Left lobe of liver (tissue), 2 donors: ENCODE data around the gene MYO9A. TPM values are rescaled to one million over a fixed set of nuclear protein-coding genes. Genes with fewer than 3 reads are reported as not detected.
"Not testable (repeated sequence)": the region's sequence is repeated elsewhere in the genome, so short reads cannot be mapped to it uniquely, and the experiment has no call there.

ENCODE experiments used
- ATAC-seq: fragments of 200-7000 bp; cut with Tn5 transposase; one replicate; pipeline ENCODE4 v1.9.1; 2020; ENCODE audit warnings: mild to moderate bottlenecking, moderate library complexity
- DNase-seq: peaks from one replicate; pipeline ENCODE4 v3.0.0-alpha.2; 2020; ENCODE audit warnings: low spot score
- total RNA-seq: library from RNA; stranded (reverse); gene quantifications from one replicate; pipeline ENCODE4 v1.2.1, GENCODE V29; 2021
- donor health status: DM: no; HTN: no; CAD: no; lungs with moderate emphysema.
- donor health status: DM: no; HTN: yes; CAD: no.

The MYO9A gene
- total RNA-seq, 1 donor from 2014 or later: 9.3 TPM

DNA sequence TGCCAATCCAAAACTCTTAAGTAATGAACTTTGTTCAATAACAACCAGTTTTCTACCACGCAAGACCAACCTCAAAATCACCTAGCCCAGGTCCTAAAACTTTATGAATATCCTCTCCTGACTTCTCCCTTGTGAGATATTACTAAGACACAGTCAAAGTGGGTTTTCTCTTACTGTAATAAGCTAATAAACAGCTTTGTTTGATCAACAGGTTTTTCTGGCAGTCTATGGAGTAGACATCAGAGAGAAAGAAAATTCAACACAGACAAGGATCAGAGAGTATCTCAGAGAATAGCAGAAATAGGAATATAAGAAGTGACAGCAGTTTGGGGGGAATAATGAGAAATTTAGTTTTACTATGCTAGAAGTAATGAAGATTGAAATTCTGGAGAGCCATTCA lies 228.0 kb downstream of the MYO9A start:
- DNase-seq (no peak), ATAC-seq (no peak)

DNA sequence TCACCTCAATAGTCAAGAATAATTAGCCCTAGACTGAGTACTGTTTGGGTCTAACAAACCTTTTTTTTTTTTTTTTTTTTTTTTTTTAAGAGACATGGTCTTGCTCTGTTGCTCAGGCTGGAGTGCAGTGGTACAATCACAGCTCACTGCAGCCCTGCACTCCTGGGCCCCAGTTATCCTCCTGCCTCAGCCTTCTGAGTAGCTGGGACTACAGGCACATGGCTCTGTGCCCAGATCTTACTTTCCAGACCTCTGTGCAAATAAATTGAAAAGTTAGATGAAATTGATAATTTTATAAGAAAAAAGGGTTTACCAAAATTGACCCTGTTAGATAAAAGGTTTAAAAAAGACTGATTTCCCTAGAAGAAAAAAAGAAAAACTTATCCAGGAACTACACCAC lies 228.6 kb downstream of the MYO9A start:
- ATAC-seq (no peak), DNase-seq (no peak)

DNA sequence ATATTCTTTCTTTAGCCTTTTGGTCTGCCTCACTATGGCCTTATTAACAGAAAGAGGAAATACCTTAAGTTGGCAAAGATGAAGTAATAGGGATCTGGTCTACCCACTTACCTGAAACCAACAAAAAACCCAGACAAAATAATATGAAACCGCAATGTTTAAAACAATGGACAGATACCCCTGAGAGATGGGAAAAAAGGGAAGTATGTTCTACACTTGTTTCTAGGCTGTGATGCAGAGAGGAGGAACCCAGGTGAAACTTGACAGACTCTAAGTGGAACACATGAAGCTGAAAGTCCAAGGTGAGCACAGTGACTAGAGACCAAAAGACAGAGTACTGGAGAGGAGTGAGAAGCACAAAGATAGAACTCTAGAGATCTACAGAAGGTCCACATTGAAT lies 229.2 kb downstream of the MYO9A start:
- DNase-seq (no peak), ATAC-seq (no peak)

DNA sequence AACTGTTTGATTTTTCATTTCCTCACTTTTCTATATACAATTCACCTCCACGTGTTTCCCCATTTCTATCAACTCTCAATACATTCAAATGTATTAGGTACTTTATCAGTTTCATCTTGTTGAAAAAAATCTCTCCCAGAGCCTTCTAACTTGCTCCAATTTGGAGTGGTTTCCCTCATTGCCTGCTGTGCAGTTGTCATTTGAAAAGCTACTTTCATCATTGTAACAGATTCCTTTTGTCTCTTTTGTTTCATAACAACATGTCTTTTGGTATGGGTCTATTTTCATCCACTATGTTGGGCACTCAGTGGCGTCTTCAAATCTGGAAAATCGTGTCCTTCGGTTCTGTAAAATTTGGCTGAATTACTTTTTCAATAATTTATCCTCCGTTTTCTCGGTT lies 232.6 kb downstream of the MYO9A start:
- ATAC-seq (no peak), DNase-seq (no peak)

DNA sequence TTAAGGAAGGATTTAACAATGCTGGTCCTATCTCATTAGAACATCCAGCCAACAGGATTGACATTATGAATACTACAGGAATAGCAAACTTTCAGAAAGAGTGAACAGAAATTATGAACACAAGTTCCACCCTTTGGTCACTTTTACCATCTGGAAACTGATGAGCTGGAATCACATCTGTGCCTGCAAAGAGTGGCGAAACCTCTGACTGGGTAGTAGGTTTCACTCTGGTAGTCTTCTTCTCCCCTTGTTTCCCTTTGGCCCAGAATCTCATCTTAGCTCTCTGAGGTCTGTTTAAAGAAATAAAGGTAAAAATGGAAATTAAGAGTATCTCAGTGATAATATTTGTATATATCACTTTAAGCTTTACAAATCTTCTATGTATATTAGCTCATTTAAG lies 234.5 kb downstream of the MYO9A start:
- ATAC-seq: no peak
- no peak for DNase-seq

DNA sequence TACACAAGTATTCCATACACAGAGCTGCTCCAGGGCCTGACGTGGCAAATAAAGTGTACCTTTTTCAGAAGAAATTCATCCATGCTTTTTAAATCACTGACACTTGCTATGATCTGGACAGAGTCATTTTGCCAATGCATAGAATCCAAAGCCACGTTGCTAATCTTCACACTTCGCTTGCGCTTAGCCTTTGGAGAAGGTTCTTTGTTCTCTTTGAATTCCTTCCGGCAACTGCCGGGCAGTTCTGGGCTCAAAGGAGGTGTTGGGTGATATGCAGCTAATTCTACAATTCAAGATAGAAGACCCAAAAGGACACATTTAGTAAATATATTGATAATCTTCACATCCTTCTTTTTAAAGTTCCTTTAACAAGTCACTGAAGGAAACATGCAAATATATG lies 237.7 kb downstream of the MYO9A start:
- DNase-seq (no peak), ATAC-seq (no peak)

DNA sequence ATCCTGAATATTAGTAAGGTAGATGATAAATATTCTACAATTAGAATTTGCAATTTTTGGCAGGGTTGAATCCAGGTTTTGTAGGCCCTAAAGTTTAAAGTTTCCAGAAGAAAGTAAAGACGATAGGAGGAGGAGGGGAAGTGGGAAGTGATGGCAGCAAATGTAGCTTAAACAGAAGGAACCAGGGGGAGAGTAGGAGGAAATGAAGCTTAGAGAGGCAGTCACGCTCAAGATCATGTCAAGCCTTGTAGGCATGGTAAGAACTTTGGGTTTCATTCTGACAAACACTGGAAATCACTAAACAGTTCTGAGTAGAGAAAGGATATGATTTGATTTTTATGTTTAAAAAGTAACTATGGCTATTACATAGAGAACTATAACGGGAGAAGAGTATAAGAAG lies 243.7 kb downstream of the MYO9A start:
- DNase-seq (no peak), ATAC-seq (no peak)

DNA sequence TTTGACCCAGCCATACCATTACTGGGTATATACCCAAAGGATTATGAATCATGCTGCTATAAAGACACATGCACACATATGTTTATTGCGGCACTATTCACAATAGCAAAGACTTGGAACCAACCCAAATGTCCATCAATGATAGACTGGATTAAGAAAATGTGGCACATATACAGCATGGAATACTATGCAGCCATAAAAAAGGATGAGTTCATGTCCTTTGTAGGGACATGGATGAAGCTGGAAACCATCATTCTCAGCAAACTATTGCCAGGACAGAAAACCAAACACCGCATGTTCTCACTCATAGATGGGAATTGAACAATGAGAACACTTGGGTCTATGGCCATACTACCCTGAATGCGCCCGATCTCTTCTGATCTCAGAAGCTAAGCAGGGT lies 259.7 kb downstream of the MYO9A start:
- not testable (repeated sequence) for DNase-seq

DNA sequence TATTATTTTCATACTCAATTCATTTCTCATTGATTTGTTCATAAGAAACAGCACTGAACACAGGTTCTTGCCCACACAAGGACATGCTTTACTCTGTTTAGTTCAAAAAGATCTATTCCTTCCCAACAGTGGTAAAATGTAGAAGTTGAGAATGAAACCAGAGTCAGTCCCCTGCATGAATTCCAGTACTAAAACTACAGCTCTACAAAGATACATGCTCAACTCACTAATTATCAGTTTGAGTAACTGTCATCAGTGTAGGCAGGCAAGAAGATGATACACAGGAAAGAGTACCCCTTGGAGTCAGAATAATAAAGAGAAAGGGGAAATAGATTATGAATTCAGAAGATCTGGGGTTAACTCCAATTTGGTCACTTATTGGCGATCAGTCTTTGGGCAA lies 264.4 kb downstream of the MYO9A start:
- no peak for DNase-seq
- no peak for ATAC-seq

More for the DNA sequence above, 259.7 kb downstream of the MYO9A start:
- not testable (repeated sequence) for ATAC-seq

DNA sequence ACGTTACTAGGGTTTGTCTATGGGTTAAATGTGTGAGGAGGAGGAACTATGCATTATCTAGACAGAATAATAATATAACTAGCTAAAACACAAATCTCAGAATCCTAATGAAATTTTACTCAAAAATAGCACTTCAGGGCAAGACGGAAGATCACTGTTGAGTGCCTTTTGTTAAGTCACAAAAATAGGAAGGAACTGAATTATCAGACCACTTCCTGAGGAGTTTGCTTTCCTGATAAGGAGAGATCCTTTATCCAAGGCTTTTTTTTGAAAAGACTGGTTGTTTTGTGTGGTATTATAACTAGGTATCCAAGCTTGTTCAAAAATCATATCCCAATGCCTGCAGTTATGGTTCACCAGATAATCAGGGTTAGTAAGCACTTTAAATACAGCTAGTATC lies 273.0 kb downstream of the MYO9A start:
- ATAC-seq (no peak), DNase-seq (no peak)

DNA sequence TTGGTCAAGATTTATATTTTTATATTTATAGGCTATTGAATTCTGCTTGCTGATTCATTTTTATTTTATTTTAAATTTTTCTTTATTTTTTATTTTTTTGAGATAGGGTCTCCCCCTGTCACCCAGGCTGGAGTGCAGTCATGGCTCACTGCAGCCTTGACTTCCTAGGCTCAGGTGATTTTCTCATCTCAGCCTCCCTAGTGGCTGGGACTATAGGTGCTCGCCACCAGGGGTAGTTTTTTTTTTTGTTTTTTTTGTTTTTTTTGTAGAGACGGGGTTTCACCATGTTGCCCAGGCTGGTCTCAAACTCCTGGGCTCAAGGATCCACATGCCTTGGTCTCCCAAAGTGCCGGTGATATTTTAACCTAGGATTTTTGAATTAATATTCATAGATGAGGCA lies 276.4 kb downstream of the MYO9A start:
- ATAC-seq (no peak), DNase-seq (no peak)

DNA sequence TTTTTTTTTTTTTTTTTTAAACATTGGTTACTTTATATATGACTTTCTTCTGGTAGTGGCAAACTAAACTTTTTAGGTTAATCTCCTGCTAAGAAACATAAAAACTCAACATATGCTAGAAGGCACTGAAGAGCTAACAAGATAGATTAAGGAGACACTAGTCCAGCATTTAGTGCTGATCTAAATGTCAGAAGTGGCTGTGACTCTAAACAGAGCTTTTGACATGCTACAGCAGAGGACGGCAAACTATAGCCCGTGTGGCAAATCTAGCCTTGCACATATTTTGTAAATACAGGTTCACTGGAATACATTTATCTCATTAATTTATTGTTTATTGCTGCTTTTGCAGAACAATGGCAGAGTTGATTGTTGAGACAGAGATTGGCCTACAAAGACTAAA lies 287.0 kb downstream of the MYO9A start:
- ATAC-seq (no peak), DNase-seq (no peak)

DNA sequence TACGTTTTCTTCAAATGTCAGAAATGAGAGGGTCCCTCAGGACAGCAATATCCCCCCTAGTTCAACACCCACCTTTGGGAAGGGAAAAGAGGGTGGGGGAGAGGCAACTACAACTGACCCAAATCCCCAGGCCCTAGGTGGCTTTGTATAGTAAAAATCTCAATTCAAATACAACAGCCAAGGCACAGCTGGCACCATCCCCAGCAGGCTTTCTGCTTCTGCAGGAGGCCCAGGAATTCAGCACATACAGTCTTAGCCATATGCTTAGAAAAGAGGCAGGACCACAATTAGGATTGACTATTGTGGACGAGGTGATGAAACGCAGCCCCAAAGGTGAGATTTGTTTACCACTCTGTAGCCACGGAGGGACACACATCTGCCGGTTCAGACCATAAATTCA lies 291.8 kb downstream of the MYO9A start:
- DNase-seq (no peak), ATAC-seq (no peak)

DNA sequence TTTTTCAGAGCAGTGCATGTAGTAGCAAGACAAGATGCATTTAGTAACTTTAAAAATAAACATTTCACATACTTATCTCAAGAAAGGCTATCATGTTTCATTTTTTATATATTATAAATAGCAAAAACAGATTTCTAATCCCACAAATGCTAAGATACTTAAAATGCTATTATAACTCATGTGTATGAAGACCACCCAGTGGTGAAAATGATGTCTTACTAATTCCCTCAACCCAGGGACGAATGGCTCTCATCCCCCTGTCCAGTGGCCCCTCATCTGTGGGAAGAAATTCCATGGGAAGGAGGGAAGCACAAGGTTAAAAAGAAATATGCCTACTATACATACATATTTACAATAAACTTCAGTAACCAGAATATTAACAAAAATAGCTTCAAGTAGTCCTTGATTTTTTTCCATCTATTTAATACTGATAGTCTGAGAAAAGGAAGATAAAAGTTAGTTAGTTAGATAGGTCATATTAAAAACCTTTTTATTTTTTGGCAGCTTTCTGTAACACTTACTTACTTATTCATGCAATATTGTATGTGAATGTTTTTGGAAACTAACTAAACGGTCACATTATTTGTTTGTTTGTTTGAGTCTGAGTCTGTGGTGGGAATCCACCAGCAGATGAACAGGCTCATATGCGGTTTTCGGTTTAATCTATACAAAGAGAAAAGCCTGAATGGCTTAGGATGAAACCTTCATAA lies 292.8 kb downstream of the MYO9A start:
- no peak for ATAC-seq

DNA sequence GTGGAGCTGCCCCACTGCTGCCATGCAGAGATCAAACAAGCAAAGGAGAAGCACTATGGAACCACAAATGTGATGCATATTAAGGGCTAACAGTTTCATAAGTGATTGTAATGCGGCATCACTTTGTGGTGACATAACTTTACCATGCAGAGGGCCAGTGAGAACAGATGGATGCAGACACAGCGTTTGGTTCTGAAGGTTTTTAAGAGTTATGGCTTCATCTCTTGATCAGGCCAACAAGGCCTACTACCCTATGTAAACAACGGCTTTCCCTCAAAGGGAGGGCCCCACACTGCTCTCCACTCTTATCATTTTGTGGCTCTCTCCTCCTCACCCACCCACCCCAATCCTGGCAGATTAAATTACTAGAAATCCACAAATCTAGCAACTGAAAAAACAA lies 294.1 kb downstream of the MYO9A start:
- no peak for ATAC-seq
- DNase-seq: no peak

More for the DNA sequence above, 292.8 kb downstream of the MYO9A start:
- no peak for DNase-seq

DNA sequence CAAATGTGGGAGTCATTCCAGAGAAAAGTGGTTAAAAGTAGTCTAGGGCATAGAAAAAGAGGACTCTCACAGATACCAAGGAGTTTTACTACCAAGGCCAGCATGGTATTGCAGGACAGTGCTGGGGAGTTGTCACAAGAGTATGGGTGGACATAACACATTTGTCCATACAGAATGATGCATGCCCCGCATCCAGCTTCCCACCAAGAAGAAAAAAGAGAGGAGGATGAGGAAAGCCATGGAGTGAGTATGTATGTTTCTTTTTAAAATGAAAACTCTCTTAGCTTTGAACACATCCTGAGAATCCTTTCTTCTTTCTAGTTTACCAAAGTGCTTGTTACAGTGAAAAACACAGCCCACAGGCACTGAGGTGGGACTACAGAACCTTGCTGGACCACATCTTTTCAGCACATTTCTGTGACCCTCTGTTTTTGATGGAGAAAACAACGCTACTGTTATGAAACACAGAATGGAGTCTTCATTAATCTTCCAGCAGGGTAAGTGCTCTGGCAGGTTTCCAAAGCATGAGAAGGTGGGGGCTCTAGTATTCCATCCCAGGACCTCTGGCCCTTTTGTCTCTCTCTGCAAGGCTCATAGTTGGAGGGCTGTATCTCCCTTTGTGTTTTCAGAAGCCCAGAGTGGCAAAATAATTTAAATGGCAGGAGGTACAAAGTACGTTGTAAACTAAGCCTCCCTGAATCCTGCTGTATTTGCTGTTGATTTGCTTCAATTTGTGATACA lies 294.9 kb downstream of the MYO9A start:
- DNase-seq: no peak
- ATAC-seq: no peak

DNA sequence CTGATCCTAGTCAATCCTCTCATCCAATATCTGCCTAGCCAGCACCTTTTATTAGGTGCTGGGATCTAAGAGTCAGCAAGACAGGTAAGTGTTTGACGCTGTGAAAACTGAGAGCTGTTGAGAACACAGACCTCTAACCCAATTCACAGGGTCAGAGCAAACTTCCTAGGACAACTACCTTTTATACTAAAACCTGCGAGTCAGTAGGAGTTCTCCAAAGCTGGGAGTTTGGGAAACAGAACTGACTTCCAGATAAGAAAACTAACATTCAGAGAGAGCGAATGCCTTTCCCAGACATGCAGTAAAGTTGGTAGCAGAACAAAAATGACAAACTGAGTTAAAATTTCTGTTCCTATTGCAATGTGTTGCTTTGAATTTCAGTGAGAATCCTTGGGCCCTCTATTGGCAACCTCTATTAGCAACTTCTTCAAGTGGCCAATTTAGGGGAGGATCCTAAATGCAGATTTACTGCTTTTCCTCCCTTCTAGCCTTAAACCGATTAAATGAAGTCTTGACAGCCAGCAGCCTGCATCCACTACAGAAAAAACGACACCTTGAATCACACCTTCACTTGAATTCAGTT lies 296.3 kb downstream of the MYO9A start:
- ATAC-seq (no peak), DNase-seq (no peak)

DNA sequence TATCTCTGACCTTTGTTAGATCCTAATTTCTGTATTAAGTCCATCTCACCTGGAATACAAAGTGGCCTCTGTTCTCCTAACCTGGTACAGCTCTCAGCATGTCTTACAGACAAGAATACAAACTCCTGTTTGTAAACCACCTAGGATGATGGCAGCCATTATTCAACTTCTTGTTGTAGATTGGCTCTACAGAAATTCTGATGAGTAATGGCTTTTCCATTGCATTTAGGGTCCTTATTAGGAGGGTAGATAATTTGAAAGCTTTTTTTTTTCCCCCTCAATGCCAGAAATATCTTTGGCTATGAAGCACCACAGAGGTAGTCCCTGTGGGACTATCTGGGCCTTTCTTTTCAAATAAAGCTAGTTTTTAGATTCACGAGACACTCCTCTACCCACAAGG lies 297.8 kb downstream of the MYO9A start:
- ATAC-seq (no peak), DNase-seq (no peak)

DNA sequence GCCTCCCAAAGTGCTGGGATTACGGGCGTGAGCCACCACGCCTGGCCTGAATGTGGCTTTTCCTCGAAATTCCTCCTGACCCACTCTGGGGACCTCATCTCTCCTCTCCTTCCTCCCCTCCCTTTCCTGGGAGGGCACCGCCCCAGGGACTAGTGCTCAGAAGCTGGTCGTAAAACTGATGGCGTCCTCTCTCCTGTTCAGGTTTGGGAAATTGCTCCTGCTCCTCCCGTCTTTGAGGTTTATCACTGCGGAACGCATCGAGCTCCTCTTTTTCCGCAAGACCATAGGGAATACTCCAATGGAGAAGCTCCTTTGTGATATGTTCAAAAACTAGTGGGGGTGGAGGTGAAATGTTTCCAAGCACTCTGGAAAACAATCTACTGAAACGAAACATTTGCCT lies 300.6 kb downstream of the MYO9A start:
- ATAC-seq (no peak), DNase-seq (no peak)

DNA sequence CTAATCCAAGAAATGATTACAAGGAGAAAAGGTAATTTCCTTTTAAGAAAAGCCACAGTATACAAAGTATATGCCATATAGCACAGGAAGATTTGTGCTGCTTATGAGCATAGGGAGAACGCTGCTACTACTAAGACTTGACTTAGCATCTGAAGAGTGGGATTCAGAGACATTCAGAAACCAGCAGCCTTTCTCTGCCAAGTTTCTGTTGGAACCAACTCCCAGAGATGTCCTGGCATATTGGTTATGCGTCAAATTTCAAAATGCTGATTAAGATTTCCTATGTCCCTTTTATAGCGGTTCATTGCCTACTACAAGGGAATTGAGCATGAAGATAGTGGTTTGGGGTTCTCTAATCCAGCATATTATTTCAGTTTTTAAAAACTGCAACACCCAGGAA lies 302.6 kb downstream of the MYO9A start:
- DNase-seq (no peak), ATAC-seq (no peak)

DNA sequence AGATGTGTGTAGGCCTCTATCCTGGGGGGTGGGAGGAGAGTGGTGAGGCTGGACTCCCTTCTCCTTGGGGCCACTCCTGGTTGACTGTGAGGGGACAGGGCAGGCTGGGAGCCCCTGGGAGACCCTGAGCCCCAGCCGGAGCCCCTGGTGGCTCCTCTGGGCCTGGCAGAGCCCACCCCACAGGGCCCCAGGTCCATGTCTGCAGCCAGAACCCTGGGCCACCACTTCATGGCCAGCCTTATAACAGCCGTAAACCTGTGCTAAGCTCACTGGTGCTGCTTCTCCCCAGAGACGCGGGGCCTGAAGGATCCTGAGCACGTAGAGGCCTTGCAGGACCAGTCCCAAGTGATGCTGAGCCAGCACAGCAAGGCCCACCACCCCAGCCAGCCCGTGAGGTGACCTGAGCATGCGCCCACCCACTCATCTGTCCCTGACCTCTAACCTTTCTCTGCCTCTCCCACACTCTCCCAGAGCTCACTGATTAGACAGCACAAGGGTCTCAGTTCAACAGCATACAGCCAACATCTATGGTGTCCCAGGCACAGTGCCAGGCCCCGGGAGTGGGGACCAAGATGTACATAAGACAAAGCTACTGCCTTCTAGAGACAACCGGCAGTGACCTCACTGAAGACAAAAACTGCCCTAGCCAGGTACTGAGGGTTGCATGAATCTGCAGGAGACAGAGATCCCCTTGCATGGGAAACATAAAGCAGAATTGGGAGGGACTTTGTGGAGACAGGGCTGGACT lies 304.1 kb downstream of the MYO9A start:
- ATAC-seq: no peak
- no peak for DNase-seq
